ENCODE results near the gene FOXK1. TPM values are rescaled to one million over a fixed set of nuclear protein-coding genes. Genes with fewer than 3 reads are reported as not detected.
A peak's percentile ranks its signal among the peaks of the same experiment; 100 is the strongest.
"Not testable (repeated sequence)": the region's sequence is repeated elsewhere in the genome, so short reads cannot be mapped to it uniquely, and the experiment has no call there.

The FOXK1 gene
- total RNA-seq, 1 donor = 22.6 TPM

DNA sequence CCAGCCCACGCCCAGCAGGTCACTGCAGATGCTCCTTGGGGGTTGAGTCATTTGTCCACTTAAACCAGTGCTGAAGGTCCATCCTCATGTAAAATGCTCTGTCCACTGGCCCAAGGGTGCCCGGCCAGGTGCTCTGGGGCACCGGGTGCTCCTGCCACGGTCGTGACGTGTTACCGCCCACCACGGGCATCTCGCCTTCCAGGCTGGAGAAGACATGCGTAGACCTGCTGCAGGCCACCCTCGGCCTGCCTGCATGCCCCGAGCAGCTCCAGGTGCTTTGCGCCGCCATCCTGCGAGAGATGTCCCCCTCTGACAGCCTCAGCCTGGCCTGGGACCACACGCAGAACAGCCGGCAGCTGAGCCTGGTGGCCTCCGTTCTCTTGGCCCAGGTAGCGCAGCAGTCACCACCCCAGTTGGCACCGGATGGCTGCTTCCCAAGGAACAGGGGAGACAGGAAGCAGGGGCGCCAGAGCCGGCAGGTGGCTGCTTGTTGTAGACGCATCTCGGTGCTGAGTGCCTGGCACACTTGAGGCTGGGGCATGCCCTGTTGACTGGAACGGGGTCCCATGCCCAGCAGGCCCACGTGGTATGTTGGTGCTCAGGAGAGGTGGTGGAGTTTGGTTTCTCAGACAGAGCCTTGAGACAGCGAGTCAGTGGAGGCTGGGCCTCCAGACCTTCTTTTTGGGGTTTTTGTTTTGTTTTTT lies 99.4 kb downstream of the FOXK1 start:
- DNase-seq (ENCODE audit: low read depth in 2 of 3, low spot score in 2 of 3) = no peak

DNA sequence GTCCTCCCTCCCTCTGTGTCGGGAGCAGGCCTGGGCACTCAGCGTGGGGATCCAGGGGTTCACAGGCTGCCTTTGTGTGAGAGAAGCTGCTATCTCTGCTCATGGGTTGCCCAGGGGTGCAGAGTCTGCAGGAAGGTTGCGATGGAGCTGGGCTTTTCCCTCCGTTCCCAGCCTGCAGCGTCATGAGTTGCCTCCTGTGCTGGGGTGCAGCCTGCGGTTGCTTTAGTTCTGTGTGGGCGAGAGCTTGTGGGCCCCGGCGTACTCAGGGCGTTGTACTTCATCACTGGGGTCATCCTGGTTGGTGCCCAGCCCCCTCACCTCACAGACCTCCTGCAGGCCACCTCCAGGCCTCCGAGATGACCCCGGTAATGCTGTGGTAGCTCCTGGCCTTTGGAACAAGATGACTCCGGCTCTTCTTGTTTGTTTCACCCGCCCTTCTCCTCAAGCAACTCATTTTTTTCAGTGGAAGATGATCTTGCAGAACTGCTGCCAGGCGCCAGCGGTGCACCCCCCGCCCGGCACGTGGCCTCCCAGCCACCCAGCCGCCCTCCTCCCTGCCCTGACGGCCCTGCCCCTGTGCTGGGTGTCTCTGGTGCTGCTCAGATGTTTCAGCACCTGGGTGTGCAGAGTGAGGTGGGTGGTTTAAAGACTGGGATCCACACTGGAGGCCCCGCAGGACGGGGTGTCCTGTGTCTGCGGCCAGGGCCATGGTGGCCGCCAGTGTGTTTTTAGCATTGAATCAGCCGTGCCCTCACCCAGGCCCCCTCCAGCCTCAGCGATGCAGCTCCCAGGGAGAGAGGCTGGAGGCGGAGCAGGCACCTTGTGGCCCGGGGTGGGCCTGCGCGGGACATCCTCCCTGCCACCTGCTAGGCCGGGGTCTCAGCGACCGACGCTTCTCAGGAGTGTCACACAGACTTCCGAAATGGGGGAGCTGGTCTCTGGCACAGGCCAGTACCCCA lies 100.5 kb downstream of the FOXK1 start:
- no peak for DNase-seq (ENCODE audit: low read depth in 2 of 3, low spot score in 2 of 3)

DNA sequence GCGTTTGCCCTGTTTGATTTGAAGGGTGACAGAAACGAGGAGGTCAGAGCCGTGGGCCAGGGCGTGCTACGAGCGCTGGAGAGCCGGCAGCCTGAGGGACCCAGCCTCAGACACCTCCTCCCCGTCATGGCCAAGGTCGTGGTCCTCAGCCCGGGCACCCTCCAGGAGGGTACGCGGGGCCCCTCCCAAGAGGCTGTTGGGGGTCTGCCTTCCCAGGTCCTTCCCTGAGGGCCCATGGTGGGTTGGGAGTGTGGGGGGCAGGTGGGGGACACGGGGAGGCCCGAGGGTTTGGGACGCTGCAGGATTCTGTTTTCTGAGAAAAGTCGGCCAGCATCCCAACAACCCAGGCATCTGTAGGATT lies 101.2 kb downstream of the FOXK1 start:
- no peak for DNase-seq (ENCODE audit: low read depth in 2 of 3, low spot score in 2 of 3)

DNA sequence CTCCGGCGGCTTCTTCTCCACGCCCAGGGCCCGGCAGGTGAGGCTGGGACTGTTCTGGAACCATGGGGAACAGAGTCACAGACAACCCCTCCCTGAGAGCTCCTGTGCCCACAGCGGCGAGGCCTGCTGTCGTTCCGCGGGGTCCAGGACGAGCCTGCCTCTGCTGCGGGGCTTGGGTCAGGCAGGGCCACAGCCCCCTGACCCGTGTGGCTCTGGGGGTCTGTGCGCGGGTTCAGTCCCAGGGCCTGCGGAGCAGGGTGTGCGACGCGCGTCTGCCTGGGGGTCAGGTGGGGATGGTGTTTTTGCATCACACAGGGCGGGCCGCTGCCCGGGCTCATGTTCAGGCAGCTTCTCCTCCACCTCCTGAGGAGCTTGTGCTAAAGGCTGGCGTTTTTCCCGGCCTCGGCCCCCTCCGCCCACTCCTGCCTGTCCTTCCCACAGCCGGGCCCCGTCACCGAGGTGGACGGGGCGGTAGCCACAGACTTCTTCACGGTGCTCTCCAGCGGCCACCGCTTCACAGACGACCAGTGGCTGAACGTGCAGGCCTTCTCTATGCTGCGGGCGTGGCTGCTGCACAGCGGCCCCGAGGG lies 101.8 kb downstream of the FOXK1 start:
- no peak for DNase-seq (ENCODE audit: low read depth in 2 of 3, low spot score in 2 of 3)

DNA sequence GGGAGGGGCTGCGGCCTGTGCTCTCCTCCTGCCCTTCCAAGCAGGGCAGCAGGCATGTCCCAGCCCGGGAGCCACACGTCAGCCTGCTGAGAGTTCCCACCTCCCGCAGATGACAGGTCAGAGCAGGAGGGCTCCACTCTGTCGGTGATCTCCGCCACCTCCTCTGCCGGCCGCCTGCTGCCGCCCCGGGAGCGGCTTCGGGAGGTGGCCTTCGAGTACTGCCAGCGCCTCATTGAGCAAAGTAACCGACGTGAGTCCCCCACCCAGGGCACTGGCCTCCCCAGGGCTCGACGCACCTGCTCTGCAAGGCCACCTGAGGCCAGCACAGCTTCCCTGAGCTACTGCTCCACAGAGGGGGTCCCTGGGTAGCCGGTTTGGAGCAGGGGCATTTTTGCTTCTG lies 102.7 kb downstream of the FOXK1 start:
- no peak for DNase-seq (ENCODE audit: low read depth in 2 of 3, low spot score in 2 of 3)

DNA sequence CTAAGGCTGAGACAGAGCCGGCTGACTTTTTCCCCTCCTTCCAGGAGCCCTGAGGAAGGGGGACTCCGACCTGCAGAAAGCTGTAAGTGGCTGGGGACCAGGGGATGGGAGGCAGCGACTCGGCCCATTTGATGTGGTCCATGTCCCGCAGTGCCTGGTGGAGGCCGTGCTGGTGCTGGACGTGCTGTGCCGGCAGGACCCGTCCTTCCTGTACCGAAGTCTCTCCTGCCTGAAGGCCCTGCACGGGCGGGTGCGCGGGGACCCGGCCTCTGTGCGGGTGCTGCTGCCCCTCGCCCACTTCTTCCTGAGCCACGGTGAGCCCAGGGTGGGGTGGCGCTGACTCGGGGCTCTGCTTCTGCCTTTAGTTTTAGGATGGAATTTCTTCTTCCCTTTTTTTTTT lies 103.3 kb downstream of the FOXK1 start:
- no peak for DNase-seq (ENCODE audit: low read depth in 2 of 3, low spot score in 2 of 3)

DNA sequence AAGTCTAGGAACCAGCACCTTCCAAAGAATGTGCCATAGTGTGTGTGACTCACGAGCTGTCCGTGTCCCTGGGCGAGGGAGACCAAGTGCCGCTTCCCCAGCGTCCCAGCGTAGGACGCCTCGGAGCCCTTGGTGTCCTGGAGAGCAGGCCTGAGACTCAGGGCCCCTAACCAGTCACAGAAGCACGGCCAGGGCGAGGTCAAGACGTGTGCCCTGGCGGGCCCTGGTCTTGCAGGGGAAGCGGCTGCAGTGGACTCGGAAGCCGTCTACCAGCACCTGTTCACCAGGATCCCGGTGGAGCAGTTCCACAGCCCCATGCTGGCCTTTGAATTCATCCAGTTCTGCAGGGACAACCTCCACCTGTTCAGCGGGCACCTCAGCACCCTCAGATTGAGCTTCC lies 103.9 kb downstream of the FOXK1 start:
- DNase-seq (ENCODE audit: low read depth in 2 of 3, low spot score in 2 of 3) = no peak

DNA sequence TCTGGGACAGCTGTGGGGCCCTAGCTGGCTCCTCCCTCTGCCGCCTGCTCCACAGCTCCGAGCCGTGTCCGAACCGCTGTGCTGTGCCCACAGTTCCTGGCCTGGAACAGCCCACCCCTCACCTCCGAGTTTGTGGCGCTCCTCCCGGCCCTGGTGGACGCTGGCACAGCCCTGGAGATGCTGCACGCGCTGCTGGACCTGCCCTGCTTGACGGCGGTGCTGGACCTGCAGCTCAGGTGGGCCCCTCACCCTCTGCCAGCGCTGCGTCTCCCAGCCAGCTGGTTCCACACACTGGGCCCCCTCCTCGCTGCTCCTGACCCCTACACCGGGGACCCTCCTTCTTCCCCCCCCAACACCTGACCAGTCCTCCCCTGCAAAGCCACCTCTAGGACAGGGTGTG lies 105.4 kb downstream of the FOXK1 start:
- DNase-seq (ENCODE audit: low read depth in 2 of 3, low spot score in 2 of 3) = no peak

DNA sequence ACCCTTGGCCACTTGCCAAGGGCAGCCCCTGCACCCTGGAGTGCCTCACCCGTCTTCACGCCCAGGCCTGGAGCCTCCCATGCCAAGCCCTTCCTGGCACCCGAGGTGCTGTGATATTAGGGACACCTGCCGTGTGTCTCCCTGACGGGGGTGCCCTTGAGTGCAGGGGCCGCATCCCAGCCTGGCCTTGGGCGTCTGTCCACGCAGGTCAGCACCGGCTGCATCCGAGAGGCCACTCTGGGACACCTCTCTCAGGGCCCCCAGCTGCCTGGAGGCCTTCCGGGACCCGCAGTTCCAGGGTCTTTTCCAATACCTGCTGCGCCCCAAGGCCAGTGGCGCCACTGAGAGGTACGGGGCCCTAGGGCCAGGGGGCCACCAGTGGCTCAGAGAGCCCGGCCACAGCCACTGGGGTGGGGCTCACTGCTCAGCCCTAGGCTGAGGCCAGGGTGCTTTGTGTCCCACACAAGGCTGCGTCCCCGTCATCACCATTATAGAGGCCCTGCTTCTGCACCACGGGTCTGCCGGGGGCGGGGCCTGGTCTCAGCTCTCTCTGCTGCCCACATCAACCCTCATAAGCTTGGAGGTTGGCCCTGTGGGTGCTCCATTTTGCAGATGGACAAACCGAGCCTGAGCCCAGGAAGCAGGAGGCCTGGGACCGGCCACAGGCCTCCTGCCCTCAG lies 106.0 kb downstream of the FOXK1 start:
- no peak for DNase-seq (ENCODE audit: low read depth in 2 of 3, low spot score in 2 of 3)

DNA sequence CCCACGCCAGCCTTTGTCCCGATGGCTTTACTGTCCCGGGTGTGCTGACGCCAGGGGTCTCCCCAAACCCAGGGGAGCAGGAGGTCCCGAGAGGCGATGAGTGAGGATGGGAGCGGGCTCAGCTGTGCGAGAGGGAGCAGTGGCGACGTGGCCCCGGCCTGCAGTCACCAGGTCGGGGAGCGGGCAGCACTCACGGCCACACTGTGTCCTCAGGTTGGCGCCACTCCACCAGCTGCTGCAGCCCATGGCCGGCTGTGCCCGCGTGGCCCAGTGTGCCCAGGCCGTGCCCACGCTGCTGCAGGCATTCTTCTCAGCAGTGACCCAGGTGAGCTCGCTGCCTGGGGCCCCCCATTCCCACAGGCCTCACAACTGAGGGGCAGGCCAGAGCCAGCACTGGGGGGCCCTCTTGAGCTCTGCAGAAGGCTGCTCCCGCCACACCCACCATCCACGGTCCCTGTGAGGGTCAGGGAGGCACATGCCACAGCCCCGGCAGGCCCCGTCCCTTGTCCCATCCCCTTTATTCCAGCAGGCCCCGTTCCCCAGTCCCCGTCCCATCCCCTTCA lies 106.6 kb downstream of the FOXK1 start:
- DNase-seq (ENCODE audit: low read depth in 2 of 3, low spot score in 2 of 3) = no peak

DNA sequence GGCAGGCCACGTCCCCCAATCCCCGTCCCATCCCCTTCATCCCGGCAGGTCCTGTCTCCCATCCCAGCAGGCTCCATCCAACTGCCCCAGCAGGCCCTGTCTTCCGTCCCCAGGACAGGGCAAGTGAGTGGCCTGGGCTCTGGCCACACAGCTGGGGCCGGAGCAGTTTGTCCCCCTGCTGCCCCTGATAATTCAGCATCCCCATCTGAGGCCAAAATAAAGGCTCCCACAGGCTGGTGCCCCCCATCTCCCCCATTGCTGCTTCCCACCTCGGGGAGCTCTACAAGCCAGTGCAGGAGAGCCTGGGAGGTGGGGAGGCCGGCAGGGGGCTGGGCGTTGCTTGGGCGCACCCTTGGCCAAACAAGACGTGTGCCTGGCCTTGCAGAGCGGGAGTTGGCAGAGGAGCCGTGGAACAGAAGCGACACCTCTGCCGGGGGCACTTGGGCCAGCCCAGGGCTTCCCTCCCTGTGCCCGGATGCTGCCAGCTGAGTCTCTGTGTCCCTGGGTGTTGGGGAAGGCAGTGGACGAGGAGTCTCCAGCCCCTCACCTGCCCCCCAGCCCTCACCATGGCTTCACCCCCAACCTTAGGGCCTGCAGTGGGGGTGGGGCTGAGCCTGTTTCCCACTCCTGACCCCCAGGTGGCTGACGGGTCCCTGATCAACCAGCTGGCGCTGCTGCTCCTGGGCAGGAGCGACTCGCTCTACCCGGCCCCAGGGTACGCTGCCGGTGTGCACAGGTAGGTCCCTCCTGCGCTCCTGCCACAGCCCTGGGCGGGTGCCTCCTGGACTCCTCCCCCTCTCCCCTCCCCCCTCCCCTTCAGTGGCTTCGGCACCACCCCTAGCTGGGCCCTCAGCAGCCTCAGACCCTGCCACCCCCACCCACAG lies 107.3 kb downstream of the FOXK1 start:
- DNase-seq (ENCODE audit: low read depth in 2 of 3, low spot score in 2 of 3) = no peak

DNA sequence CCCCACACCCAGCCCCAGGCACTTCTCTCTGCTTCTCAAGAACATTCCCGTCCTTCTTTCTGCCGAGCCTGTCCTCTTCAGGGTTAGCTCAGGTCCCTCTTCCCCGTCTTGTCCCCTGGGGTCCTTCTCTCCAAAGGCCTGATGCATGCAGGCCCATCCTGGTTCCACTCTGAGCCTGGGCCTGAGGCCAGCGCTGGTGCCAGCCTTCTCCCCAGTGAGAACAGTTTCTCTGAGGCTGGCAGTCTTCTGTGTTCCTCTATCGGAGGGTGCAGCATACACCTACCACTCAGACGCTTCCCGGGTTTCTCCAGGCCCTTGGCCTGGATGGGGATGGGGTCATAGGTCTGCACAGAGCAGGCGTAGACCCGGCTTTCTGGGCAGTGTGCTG lies 108.0 kb downstream of the FOXK1 start:
- no peak for DNase-seq (ENCODE audit: low read depth in 2 of 3, low spot score in 2 of 3)

DNA sequence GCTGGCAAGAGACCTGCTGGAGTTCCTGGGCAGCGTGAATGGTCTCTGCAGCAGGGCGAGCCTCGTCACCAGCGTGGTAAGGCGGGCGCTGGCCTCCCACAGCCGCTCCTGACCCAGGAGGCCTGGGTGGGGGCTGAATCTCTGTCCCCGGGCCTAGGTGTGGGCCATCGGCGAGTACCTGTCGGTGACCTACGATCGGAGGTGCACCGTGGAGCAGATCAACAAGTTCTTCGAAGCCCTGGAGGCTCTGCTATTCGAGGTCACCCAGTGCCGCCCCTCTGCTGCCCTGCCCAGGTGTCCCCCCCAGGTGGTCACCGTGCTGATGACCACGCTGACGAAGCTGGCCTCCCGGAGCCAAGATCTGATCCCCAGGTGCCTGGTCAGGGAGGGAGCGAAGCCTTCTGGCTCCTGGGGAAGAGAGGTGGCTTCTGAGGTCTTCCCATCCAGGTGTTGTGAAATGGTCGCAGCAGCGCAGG lies 108.5 kb downstream of the FOXK1 start:
- no peak for DNase-seq (ENCODE audit: low read depth in 2 of 3, low spot score in 2 of 3)

DNA sequence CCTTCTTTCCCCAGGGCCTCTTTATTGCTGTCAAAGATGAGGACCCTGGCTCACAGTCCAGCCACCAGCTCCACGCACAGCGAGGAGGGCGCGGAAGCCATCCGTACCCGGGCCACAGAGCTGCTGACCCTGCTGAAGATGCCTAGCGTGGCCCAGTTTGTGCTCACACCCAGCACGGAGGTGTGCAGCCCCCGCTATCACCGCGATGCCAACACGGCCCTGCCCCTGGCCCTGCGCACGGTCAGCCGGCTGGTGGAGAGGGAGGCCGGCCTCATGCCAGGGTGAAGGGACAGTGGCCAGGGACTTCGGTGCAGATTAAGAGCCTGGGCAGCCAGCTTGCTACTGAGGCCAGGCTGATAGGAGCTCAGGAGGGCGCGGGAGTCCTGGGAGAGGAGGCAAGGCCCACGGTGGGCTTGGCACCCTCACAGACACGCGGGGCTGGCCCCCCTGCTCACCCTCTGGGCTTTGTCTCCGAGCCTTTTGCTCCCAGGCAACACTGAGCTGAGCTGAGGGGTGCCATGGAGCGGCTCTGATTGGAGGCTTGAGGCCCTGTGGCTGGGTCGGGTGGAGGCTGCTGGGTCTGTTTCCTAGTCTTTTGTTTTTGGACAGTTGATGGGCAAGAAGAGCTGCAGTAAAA lies 109.1 kb downstream of the FOXK1 start:
- DNase-seq (ENCODE audit: low read depth in 2 of 3, low spot score in 2 of 3) = no peak

DNA sequence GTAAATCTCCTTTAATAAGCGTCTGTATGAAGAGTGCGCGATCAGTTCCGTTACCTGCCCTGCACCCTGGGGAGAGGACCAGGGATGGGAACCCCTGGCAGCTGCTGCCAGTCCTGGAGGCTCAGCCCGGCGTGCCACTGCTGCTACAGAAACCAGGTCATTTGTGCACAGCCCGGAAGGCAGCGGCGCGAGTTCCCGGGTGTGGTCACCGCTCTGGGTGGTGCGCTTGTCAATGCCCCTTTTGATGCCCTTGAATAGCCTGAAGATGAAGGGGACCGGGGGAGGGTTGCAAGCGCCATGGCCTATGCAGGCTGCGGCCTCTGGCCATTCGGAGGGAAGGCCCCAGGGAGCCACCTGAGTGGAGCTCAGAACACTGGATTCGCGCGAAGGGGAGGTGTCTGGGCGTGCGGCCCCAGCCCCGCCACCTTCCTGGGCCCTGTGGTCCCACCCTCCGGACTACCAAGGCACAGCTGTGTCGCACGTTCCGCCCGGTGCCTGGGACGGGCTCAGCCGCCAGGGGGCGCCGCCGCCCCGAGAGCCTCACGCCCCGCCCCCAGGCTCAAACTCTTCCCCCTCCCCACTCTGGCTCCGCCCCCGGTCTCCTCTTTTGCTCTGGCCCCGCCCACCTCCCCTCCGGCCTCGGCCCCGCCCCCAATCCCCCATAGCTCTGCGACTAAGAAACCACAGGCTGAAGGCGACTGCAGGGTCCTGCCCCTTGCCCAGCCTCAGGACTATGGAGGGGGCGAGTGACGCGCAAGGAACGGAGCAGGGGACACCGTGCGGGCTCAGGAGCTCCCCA lies 109.8 kb downstream of the FOXK1 start:
- DNase-seq (ENCODE audit: low read depth in 2 of 3, low spot score in 2 of 3) = peak; percentile 70 to 89 (median 85)

DNA sequence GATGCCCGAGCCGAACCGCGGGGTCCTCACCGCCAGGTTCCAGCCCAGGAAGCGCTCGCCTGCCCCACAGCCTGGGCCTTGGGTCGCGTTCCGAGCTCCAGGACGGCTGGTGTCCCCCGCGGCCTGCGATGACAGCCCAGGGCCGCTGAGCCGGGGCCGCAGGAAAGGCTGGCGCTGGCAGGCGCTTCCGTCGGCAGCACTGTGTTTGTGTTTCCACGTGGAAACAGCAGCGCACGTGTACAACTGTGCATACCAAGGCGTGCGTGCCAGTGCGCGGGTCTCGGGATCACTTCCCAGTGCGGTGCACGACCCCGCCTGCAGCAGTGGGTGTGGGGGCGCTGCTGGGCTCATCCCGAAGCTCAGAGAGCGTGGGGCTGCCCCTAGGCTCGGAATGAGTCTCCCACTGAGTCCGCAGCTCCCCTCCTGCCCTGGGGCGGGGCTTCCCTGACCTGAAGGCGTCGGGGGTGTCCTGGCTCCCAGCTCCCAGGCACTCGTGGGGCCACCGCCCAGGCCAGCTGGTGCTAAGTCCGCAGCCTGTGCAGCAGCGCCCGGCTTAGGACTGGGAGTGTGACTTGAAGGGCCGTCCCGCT lies 110.5 kb downstream of the FOXK1 start:
- DNase-seq (ENCODE audit: low read depth in 2 of 3, low spot score in 2 of 3) = peak in 1 of 3 donors; percentile 69

DNA sequence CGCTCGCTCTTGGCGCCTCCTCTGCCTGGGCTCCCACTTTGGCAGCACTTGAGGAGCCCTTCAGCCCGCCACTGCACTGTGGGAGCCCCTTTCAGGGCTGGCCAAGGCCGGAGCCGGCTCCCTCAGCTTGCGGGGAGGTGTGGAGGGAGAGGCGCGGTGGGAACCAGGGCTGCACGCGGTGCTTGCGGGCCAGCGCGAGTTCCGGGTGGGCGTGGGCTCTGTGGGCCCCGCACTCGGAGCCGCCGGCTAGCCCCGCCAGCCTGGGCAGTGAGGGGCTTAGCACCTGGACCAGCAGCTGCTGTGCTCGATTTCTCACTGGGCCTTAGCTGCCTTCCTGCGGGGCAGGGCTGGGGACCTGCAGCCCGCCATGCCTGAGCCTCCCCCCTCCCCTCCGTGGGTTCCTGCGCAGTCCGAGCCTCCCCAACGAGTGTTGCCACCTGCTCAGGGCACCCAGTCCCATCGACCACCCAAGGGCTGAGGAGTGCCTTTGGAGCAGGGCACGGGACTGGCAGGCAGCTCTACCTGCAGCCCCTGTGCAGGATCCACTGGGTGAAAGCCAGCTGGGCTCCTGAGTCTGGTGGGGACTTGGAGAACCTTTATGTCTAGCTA lies 111.4 kb downstream of the FOXK1 start:
- not testable (repeated sequence) for DNase-seq (ENCODE audit: low read depth in 2 of 3, low spot score in 2 of 3)

DNA sequence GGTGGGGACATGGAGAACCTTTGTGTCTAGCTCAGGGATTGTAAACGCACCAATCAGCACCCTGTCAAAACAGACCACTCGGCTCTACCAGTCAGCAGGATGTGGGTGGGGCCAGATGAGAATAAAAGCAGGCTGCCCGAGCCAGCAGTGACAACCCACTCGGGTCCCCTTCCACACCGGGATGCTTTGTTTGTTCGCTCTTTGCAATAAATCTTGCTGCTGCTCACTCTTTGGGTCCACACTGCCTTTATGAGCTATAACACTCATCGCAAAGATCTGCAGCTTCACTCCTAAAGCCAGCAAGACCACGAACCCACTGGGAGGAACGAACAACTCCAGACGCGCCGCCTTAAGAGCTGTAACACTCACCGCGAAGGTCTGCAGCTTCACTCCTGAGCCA lies 112.1 kb downstream of the FOXK1 start:
- DNase-seq (ENCODE audit: low read depth in 2 of 3, low spot score in 2 of 3) = not testable (repeated sequence)

Data from hematopoietic multipotent progenitor cell (in vitro differentiated cells).